Natural killer cell (primary cell): ENCODE results near the gene TGFBR3. TPM values are rescaled to one million over a fixed set of nuclear protein-coding genes. Genes with fewer than 3 reads are reported as not detected.

Experiments used
- ATAC-seq, 3 donors: fragments of 150-1000 bp in 2 of 3; fragments of 200-7000 bp in 1 of 3; cut with Tn5 transposase; 1 replicate in 1 of 3; 2 replicates in 2 of 3; pipeline ENCODE4 v1.10.0; 2021; ENCODE audit warnings: mild to moderate bottlenecking in 2 of 3, moderate library complexity in 2 of 3
- DNase-seq, 2 donors: peaks; one replicate each; pipeline versions ENCODE4 v3.0.0 to v3.0.0-alpha.2; 2013 to 2021; ENCODE audit warnings: mixed read lengths in 1 of 2
- H3K27ac ChIP-seq: one replicate; pipeline ENCODE4 v1.5.1; 2013; ENCODE audit warnings: mild to moderate bottlenecking, low read length
- H3K27me3 ChIP-seq: one replicate; pipeline ENCODE4 v1.6.1; 2013; ENCODE audit warnings: low read length; ENCODE audit not compliant: control insufficient read depth, insufficient read depth
- H3K36me3 ChIP-seq: one replicate; pipeline ENCODE4 v1.6.1; 2013; ENCODE audit warnings: low read length; ENCODE audit not compliant: control insufficient read depth, insufficient read depth
- H3K4me1 ChIP-seq: one replicate; pipeline ENCODE4 v1.6.1; 2013; ENCODE audit warnings: low read length; ENCODE audit not compliant: control insufficient read depth, insufficient read depth
- H3K4me3 ChIP-seq: one replicate; pipeline ENCODE4 v1.5.1; 2013; ENCODE audit warnings: low read length
- H3K9me3 ChIP-seq: one replicate; pipeline ENCODE4 v1.6.1; 2013; ENCODE audit warnings: low read length; ENCODE audit not compliant: control insufficient read depth, insufficient read depth
- H3K27ac Mint-ChIP-seq, 2 donors: one replicate each; pipeline ENCODE4 v1.8.0; 2022; ENCODE audit warnings: mild to moderate bottlenecking in 2 of 2, mixed read lengths in 2 of 2, moderate library complexity in 1 of 2
- H3K27me3 Mint-ChIP-seq, 2 donors: one replicate each; pipeline ENCODE4 v1.8.0; 2022; ENCODE audit warnings: low read depth in 2 of 2, mixed read lengths in 2 of 2
- H3K36me3 Mint-ChIP-seq: one replicate; pipeline ENCODE4 v1.8.0; 2022; ENCODE audit warnings: mixed read lengths
- H3K4me1 Mint-ChIP-seq, 2 donors: one replicate each; pipeline ENCODE4 v1.8.0; 2022; ENCODE audit warnings: mixed read lengths in 2 of 2
- H3K4me3 Mint-ChIP-seq: one replicate; pipeline ENCODE4 v1.8.0; 2022; ENCODE audit warnings: mild to moderate bottlenecking, moderate library complexity, mixed read lengths
- H3K9me3 Mint-ChIP-seq, 2 donors: one replicate each; pipeline ENCODE4 v1.8.0; 2022; ENCODE audit warnings: mixed read lengths in 2 of 2
- CTCF ChIP-seq: fragments of 200-600 bp; IDR thresholded peaks from one replicate; pipeline ENCODE4 v1.8.0; 2022; ENCODE audit warnings: antibody characterized with exemption
- WGBS: methylation state at CpG from one replicate; pipeline ENCODE4 v1.1.7; 2013; ENCODE audit warnings: missing lambda C conversion rate; ENCODE audit not compliant: insufficient coverage; 5-methylcytosine and 5-hydroxymethylcytosine counted together
- intact Hi-C: fragments of 100-400 bp; cut with micrococcal nuclease; formaldehyde crosslinking; loops from one replicate; pipeline ENCODE4 v1.14.2; 2022
- total RNA-seq, 4 donors: library from RNA; stranded (reverse); fragments of 120-200 nt in 1 of 4; gene quantifications; one replicate each; pipeline versions ENCODE4 v1.2.3 to v1.2.4, GENCODE V29; 2013 to 2022

TGFBR3 gene
- total RNA-seq, 3 donors from 2014 or later (not counting 1 experiment from before 2014, with no cell fraction given): 225 to 274 (median 243) TPM

GRCh38 chr1:91790392-91790791 is 95.6 kb downstream of the TGFBR3 start:
- H3K36me3 ChIP-seq: peaks cover 24% of the 10 kb centered on the region
- H3K27ac Mint-ChIP-seq: peak overlapping the region; percentile 87 to 89
- DNase-seq (peak in 1 of 2 donors; percentile 31), ATAC-seq (peak in 2 of 3 donors; percentile 47 to 50)
- intact Hi-C loops: no loop called here
- H3K4me3 Mint-ChIP-seq: peak overlapping the region; percentile 35
- WGBS: no CpG with 5 or more reads among the region's 1 CpG
- H3K4me1 Mint-ChIP-seq: peaks cover 75 to 79% of the 10 kb centered on the region in 2 donors
- H3K27me3 Mint-ChIP-seq: no peaks in the 10 kb centered on the region
- peaks cover 14% of the 10 kb centered on the region for H3K36me3 Mint-ChIP-seq
- peaks cover 34% of the 10 kb centered on the region for H3K4me1 ChIP-seq
- peak overlapping the region; percentile 19 for H3K27ac ChIP-seq
- no peak overlapping the region for H3K4me3 ChIP-seq
- H3K9me3 Mint-ChIP-seq: no peaks in the 10 kb centered on the region
- H3K9me3 ChIP-seq: peaks cover 3% of the 10 kb centered on the region
- no peak for TF ChIP-seq CTCF
- no peaks in the 10 kb centered on the region for H3K27me3 ChIP-seq

GRCh38 chr1:91789273-91789997 is 96.5 kb downstream of the TGFBR3 start:
- Mint-ChIP-seq H3K36me3 (peaks cover 9% of the 10 kb centered on the region), H3K27me3 (no peaks in the 10 kb centered on the region), H3K9me3 (no peaks in the 10 kb centered on the region), H3K27ac (peak overlapping the region; percentile 27 to 87), H3K4me3 (peak overlapping the region; percentile 15), H3K4me1 (peaks cover 74 to 77% of the 10 kb centered on the region in 2 donors)
- DNase-seq: no peak
- intact Hi-C loops: no loop called here
- TF ChIP-seq CTCF: no peak
- peaks cover 3% of the 10 kb centered on the region for H3K9me3 ChIP-seq
- H3K4me1 ChIP-seq: peaks cover 37% of the 10 kb centered on the region
- H3K4me3 ChIP-seq: no peak overlapping the region
- WGBS: 92% methylated on average over 11 of the region's 12 CpGs
- peaks cover 26% of the 10 kb centered on the region for H3K36me3 ChIP-seq
- no peak for ATAC-seq
- H3K27ac ChIP-seq: no peak overlapping the region
- H3K27me3 ChIP-seq: no peaks in the 10 kb centered on the region

DNA sequence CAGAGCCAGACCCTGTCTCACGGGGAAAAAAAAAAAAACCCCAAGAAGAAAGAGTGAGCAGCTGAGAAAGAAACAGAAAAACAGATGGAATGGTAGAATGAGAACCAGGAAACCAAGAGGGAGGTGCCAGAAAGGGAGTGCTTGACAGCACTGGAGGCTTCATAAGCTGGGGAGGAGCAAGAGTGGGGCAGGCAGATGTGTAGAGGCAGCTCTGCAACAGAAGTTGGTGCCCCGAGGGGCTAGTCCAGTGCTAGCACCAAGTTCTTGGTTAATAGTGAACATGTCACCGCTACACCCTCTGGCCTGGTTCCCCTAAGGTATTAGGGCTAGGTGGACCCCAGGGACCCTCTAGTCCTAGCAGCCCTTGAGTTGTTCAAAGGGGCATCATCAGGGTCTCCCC is 98.0 kb downstream of the TGFBR3 start:
- no peak for TF ChIP-seq CTCF
- Histone ChIP-seq H3K27me3 (no peaks in the 10 kb centered on the region), H3K9me3 (peaks cover 3% of the 10 kb centered on the region), H3K4me1 (peaks cover 45% of the 10 kb centered on the region), H3K36me3 (peaks cover 31% of the 10 kb centered on the region), H3K4me3 (no peak overlapping the region), H3K27ac (no peak overlapping the region)
- Mint-ChIP-seq H3K36me3 (peaks cover 7% of the 10 kb centered on the region), H3K4me3 (no peak overlapping the region), H3K27me3 (no peaks in the 10 kb centered on the region), H3K9me3 (no peaks in the 10 kb centered on the region), H3K27ac (peak overlapping the region; percentile 56 to 70), H3K4me1 (peaks cover 85 to 88% of the 10 kb centered on the region in 2 donors)
- 81% methylated on average over 3 of the region's 3 CpGs for WGBS
- no peak for ATAC-seq
- intact Hi-C loops: no loop called here
- no peak for DNase-seq
